OCI-LY1 (cell line): ENCODE data around the gene NUP153.

ENCODE experiments used
- H2AFZ ChIP-seq: fragments of 200-600 bp; sonication (generic), shearing (Covaris generic); 2 replicates; pipeline ENCODE4 v1.6.0; 2014; ENCODE audit warnings: antibody characterized with exemption, mild to moderate bottlenecking, low read length
- H3F3A ChIP-seq: fragments of 200-600 bp; sonication (generic), shearing (Covaris generic); 2 replicates; pipeline ENCODE4 v1.6.0; 2014; ENCODE audit warnings: mild to moderate bottlenecking, antibody characterized with exemption, low read length, moderate library complexity; ENCODE audit not compliant: insufficient read depth
- H3K27ac ChIP-seq: fragments of 200-600 bp; sonication (generic); 2 replicates; pipeline ENCODE4 v1.5.1; 2014; ENCODE audit warnings: low read length, mixed run types, mild to moderate bottlenecking, low read depth; ENCODE audit not compliant: poor library complexity, severe bottlenecking
- H3K27me3 ChIP-seq: fragments of 200-600 bp; sonication (generic); 2 replicates; pipeline ENCODE4 v1.6.0; 2014; ENCODE audit warnings: antibody characterized with exemption, mild to moderate bottlenecking, low read length, moderate library complexity; ENCODE audit not compliant: insufficient read depth
- H3K36me3 ChIP-seq: fragments of 200-600 bp; sonication (generic); 2 replicates; pipeline ENCODE4 v1.6.1; 2014; ENCODE audit warnings: mild to moderate bottlenecking, antibody characterized with exemption, low read length, moderate library complexity, mixed read lengths; ENCODE audit not compliant: insufficient read depth
- H3K4me1 ChIP-seq: fragments of 200-600 bp; sonication (generic); 2 replicates; pipeline ENCODE4 v1.5.1; 2014; ENCODE audit warnings: mild to moderate bottlenecking, low read length, moderate library complexity; ENCODE audit not compliant: insufficient read depth, severe bottlenecking
- H3K4me2 ChIP-seq: fragments of 200-600 bp; sonication (generic), shearing (Covaris generic); 2 replicates; pipeline ENCODE4 v1.6.1; 2014; ENCODE audit warnings: low read length
- H3K4me3 ChIP-seq: fragments of 200-600 bp; sonication (generic); 2 replicates; pipeline ENCODE4 v1.5.1; 2014; ENCODE audit warnings: low read length, low read depth, mild to moderate bottlenecking, mixed read lengths; ENCODE audit not compliant: poor library complexity, severe bottlenecking
- H3K79me2 ChIP-seq: fragments of 200-600 bp; shearing (Covaris generic); 2 replicates; pipeline ENCODE4 v1.6.1; 2016; ENCODE audit warnings: mixed run types, low read length, mixed read lengths; ENCODE audit not compliant: insufficient read depth
- H3K9ac ChIP-seq: fragments of 200-600 bp; sonication (generic), shearing (Covaris generic); 2 replicates; pipeline ENCODE4 v1.6.1; 2014; ENCODE audit warnings: mild to moderate bottlenecking, low read length, mixed read lengths
- H3K9me2 ChIP-seq: fragments of 200-600 bp; sonication (generic), shearing (Covaris generic); 2 replicates; pipeline ENCODE4 v1.6.1; 2014; ENCODE audit warnings: low read depth, mild to moderate bottlenecking, low read length, mixed read lengths
- H3K9me3 ChIP-seq: fragments of 200-600 bp; shearing (Covaris generic); 2 replicates; pipeline ENCODE4 v1.6.1; 2014; ENCODE audit warnings: low read length, mixed read lengths
- H4K20me1 ChIP-seq: fragments of 200-600 bp; sonication (generic), shearing (Covaris generic); 2 replicates; pipeline ENCODE4 v1.6.0; 2016; ENCODE audit warnings: mild to moderate bottlenecking, low read length; ENCODE audit not compliant: insufficient read depth
- EZH2 ChIP-seq: fragments of 200-600 bp; sonication (generic), shearing (Covaris generic); IDR thresholded peaks from 2 replicates; pipeline ENCODE4 v1.8.0; 2017; ENCODE audit warnings: borderline replicate concordance, mixed run types, mild to moderate bottlenecking, antibody characterized with exemption, low read length, moderate library complexity, mixed read lengths
- TF ChIP-seq, protein P1 (sequence below): fragments of 200-600 bp; sonication (generic), shearing (Covaris generic); IDR thresholded peaks from 2 replicates; pipeline ENCODE4 v1.5.1; 2017; ENCODE audit warnings: mild to moderate bottlenecking, antibody characterized with exemption, low read length, moderate library complexity, mixed read lengths

NUP153 gene

DNA sequence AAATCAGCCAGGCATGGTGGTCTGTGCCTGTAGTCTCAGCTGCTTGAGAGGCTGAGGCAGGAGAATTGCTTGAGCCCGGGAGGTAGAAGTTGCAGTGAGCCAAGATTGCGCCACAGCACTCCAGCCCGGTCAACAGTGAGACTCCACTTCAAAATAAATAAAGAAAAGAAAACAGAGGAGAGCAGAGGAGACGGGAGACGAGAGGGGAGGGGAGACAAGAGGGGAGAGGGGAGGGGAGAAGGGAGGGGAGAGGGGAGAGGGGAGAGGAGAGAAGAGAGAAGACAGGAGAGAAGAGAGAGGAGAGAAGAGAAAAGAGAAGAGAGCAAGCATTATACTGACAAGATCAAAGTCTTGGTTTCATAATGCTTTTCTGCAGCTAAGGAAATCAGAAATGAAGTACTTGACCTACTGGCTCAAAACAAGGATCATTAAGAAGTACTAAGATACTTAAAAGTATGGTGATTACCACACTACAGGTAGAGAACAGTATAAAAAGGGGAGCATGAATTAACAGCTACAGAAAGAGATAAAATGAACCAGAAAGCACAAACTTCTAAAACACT, 76.1 kb downstream of the NUP153 start:
- H3K27ac ChIP-seq, result no peak overlapping the region
- H3K4me2 ChIP-seq, result no peak overlapping the region
- H3K4me3 ChIP-seq, result no peak overlapping the region
- H3K9me3 ChIP-seq, result no peaks in the 10 kb centered on the region
- no peaks in the 10 kb centered on the region for H3K79me2 ChIP-seq
- H3K9ac ChIP-seq, result no peak overlapping the region
- H3K36me3 ChIP-seq, result peaks cover 95% of the 10 kb centered on the region
- no peaks in the 10 kb centered on the region for H3K4me1 ChIP-seq
- no peaks in the 10 kb centered on the region for H3K9me2 ChIP-seq
- no peak overlapping the region for H2AFZ ChIP-seq
- H3K27me3 ChIP-seq, result no peaks in the 10 kb centered on the region
- TF ChIP-seq, protein P1, sequence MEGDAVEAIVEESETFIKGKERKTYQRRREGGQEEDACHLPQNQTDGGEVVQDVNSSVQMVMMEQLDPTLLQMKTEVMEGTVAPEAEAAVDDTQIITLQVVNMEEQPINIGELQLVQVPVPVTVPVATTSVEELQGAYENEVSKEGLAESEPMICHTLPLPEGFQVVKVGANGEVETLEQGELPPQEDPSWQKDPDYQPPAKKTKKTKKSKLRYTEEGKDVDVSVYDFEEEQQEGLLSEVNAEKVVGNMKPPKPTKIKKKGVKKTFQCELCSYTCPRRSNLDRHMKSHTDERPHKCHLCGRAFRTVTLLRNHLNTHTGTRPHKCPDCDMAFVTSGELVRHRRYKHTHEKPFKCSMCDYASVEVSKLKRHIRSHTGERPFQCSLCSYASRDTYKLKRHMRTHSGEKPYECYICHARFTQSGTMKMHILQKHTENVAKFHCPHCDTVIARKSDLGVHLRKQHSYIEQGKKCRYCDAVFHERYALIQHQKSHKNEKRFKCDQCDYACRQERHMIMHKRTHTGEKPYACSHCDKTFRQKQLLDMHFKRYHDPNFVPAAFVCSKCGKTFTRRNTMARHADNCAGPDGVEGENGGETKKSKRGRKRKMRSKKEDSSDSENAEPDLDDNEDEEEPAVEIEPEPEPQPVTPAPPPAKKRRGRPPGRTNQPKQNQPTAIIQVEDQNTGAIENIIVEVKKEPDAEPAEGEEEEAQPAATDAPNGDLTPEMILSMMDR, result no peak
- TF ChIP-seq EZH2, result no peak
- H4K20me1 ChIP-seq, result no peaks in the 10 kb centered on the region
- no peaks in the 10 kb centered on the region; the same call in 1 of the 2 replicates for H3F3A ChIP-seq

DNA sequence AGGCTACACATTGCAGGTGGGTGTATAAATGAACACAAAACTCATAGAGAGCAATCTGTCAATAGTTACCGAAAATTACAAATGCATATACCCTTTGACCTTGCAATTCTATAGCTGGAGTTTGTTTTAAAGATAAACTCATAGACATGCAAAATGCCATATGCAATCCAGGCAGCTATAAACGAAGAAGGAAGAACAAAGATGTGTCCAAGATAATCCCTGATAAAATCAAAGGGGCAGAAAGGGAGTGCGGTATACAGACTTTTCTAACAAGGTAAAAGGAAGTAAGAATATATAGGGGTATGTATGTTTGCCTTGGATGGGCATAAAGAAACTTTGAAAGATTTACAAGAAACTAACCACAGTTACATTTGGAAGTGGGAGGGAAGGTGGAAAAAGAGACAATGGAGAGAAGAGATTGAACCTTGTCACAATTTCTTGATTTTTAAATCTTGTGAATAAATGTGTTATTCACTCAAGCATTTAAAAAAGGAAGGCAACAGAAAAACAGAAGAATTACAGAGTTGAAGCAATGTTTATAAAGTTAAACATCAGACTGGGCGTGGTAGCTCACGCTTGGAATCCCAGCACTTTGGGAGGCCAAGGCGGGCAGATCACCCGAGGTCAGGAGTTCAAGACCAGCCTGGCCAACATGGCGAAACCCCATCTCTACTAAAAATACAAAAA, 76.8 kb downstream of the NUP153 start:
- H3K4me1 ChIP-seq, result no peaks in the 10 kb centered on the region
- H3F3A ChIP-seq, result no peaks in the 10 kb centered on the region; the same call in 1 of the 2 replicates
- no peaks in the 10 kb centered on the region for H4K20me1 ChIP-seq
- no peak overlapping the region for H3K9ac ChIP-seq
- H3K36me3 ChIP-seq, result peaks cover 97% of the 10 kb centered on the region
- H3K27me3 ChIP-seq, result no peaks in the 10 kb centered on the region
- H3K4me3 ChIP-seq, result no peak overlapping the region
- TF ChIP-seq, protein P1, result no peak
- no peak for TF ChIP-seq EZH2
- no peaks in the 10 kb centered on the region for H3K9me2 ChIP-seq
- H2AFZ ChIP-seq, result no peak overlapping the region
- no peak overlapping the region for H3K4me2 ChIP-seq
- H3K9me3 ChIP-seq, result no peaks in the 10 kb centered on the region
- 0 out of 2 replicates have a peak, but pooled peaks cover 1% of the 10 kb centered on the region for H3K79me2 ChIP-seq
- H3K27ac ChIP-seq, result no peak overlapping the region

DNA sequence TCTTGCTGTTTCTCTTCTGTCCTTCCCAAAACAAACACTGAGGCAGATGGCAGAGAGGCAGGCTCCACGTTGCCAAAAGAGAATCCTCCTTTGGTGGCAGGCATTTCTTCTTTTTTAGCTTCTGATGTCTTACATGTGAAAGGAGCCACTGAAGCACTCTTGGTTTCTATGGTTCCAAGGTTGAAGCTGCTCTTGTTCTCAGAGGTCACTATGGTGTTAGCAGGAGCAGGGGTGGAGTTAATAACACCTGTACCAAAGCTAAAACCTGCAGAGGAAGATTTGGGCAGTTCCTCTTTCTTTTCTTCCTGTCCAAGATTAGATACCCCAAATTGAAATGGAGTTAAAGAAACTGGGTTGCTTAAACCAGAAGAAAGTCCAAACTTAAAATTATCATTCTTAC, 77.9 kb downstream of the NUP153 start:
- Histone ChIP-seq H3K27ac (no peak overlapping the region), H3K9me3 (no peaks in the 10 kb centered on the region), H3K79me2 (peaks cover 3% of the 10 kb centered on the region; the same call in 1 of the 2 replicates), H3K9me2 (no peaks in the 10 kb centered on the region), H3F3A (no peaks in the 10 kb centered on the region; the same call in 1 of the 2 replicates), H2AFZ (no peak overlapping the region), H3K36me3 (peaks cover 100% of the 10 kb centered on the region), H3K9ac (no peak overlapping the region), H4K20me1 (no peaks in the 10 kb centered on the region), H3K4me2 (no peak overlapping the region), H3K4me1 (no peaks in the 10 kb centered on the region), H3K27me3 (no peaks in the 10 kb centered on the region), H3K4me3 (no peak overlapping the region)
- TF ChIP-seq EZH2, result no peak
- TF ChIP-seq, protein P1, result no peak
